Esophagus squamous epithelium (tissue), 4 donors: Measurements from ENCODE around the gene NUDT16.

Source experiments
- POLR2A ChIP-seq, 4 donors: fragments of 450-650 bp; IDR thresholded peaks; one replicate each; pipeline ENCODE4 v1.6.1; 2017; ENCODE audit warnings: antibody characterized with exemption in 4 of 4, mild to moderate bottlenecking in 4 of 4, moderate library complexity in 3 of 4
- TF ChIP-seq, protein P1 (sequence below), 6 experiments: fragments of 450-650 bp in 4 of 6; fragments of 200-600 bp in 2 of 6; sonication (generic) in 2 of 6; IDR thresholded peaks; one replicate each; pipeline ENCODE4 v1.5.1; 2016 to 2019; ENCODE audit warnings: antibody characterized with exemption in 6 of 6, mild to moderate bottlenecking in 4 of 6, moderate library complexity in 4 of 6

DNA sequence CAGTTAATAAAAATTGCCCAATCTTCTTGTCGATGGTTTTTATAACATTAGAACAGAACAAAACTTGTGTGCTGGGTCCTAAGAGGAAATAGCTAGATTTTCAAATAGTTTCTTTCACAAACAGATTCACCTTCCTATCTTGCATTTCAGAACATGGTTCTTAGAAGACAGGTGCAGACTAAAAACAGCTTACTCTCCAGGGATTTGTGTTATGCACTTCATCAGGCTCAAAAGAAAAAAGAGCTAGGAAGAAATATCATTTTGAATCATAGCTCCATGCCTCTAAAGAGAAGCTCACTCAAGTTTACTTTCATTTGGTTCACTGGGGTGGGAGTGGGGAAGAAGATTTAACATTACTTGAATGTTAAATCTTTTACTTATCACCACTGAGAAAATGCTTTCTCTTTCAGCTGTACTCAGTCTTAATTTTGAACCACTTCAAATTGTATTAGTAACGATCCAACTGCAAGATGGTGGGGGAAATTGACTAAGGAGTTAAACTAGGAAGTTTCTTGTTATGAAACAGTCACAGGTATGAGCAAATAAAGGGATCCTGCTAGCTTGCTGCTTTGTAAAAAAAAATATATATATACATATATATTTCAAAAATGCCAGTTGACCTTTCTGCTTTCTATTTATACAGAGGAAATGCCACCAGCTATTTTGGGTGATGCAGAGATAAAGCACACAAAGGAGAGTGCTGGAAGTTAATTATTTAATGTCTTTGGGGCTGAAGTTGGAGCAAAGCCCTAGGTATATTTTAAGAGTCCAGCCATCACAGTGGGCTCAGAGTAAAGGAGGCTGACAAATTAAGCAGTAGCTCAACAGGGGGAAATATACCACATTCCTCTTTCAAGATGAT lies 28.3 kb upstream of the NUDT16 start:
- TF ChIP-seq, protein P1, sequence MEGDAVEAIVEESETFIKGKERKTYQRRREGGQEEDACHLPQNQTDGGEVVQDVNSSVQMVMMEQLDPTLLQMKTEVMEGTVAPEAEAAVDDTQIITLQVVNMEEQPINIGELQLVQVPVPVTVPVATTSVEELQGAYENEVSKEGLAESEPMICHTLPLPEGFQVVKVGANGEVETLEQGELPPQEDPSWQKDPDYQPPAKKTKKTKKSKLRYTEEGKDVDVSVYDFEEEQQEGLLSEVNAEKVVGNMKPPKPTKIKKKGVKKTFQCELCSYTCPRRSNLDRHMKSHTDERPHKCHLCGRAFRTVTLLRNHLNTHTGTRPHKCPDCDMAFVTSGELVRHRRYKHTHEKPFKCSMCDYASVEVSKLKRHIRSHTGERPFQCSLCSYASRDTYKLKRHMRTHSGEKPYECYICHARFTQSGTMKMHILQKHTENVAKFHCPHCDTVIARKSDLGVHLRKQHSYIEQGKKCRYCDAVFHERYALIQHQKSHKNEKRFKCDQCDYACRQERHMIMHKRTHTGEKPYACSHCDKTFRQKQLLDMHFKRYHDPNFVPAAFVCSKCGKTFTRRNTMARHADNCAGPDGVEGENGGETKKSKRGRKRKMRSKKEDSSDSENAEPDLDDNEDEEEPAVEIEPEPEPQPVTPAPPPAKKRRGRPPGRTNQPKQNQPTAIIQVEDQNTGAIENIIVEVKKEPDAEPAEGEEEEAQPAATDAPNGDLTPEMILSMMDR (IDR thresholded peaks at IDR 0.05): no peak
- no peak for TF ChIP-seq POLR2A (IDR thresholded peaks at IDR 0.05)
